CD14-positive monocyte (primary cell): ENCODE data around the gene MUC3A. TPM values are rescaled to one million over a fixed set of nuclear protein-coding genes. Genes with fewer than 3 reads are reported as not detected.
"Not testable (repeated sequence)": the region's sequence is repeated elsewhere in the genome, so short reads cannot be mapped to it uniquely, and the experiment has no call there.

ENCODE experiments used
- DNase-seq, 3 donors: peaks; one replicate each; pipeline ENCODE4 v3.0.0-alpha.2; 2011 to 2022
- H2AFZ ChIP-seq: 2 replicates; pipeline ENCODE4 v1.6.0; 2012; ENCODE audit warnings: mild to moderate bottlenecking, low read depth, low read length, inconsistent platforms; ENCODE audit not compliant: insufficient read depth, poor library complexity, severe bottlenecking
- H3K27ac ChIP-seq, 2 donors: 1 replicate in 1 of 2; 2 replicates in 1 of 2; pipeline ENCODE4 v1.5.1; 2012 to 2013; ENCODE audit warnings: low read length in 2 of 2, control low read depth in 1 of 2, inconsistent platforms in 1 of 2, low read depth in 1 of 2, mild to moderate bottlenecking in 1 of 2
- H3K27me3 ChIP-seq, 2 donors: one replicate each; pipeline versions ENCODE4 v1.6.0 to v1.6.1; 2011 to 2013; ENCODE audit warnings: low read length in 2 of 2; ENCODE audit not compliant: control insufficient read depth in 2 of 2, insufficient read depth in 2 of 2
- H3K36me3 ChIP-seq, 2 donors: replicated peaks in 1 of 2; 1 replicate in 1 of 2; 2 replicates in 1 of 2; pipeline versions ENCODE4 v1.5.1 to v1.6.1; 2012 to 2013; ENCODE audit warnings: low read length in 2 of 2, control low read depth in 1 of 2, inconsistent platforms in 1 of 2, mild to moderate bottlenecking in 1 of 2; ENCODE audit not compliant: insufficient read depth in 2 of 2, control insufficient read depth in 1 of 2
- H3K4me1 ChIP-seq, 2 donors: 1 replicate in 1 of 2; 2 replicates in 1 of 2; pipeline versions ENCODE4 v1.5.1 to v1.6.1; 2012 to 2013; ENCODE audit warnings: low read length in 2 of 2, control low read depth in 1 of 2, inconsistent platforms in 1 of 2, mild to moderate bottlenecking in 1 of 2, moderate library complexity in 1 of 2; ENCODE audit not compliant: insufficient read depth in 2 of 2, control insufficient read depth in 1 of 2
- H3K4me2 ChIP-seq: replicated peaks from 2 replicates; pipeline ENCODE3; 2012; ENCODE audit warnings: low read length, moderate library complexity, mild to moderate bottlenecking; ENCODE audit not compliant: poor library complexity, severe bottlenecking; ENCODE audit errors: extremely low read depth
- H3K4me3 ChIP-seq, 3 experiments: fragments of 200-600 bp in 1 of 3; sonication (generic) in 1 of 3; replicated peaks in 1 of 3; 1 replicate in 2 of 3; 2 replicates in 1 of 3; pipeline ENCODE4 v1.5.1; 2011 to 2013; ENCODE audit warnings: low read length in 3 of 3, mild to moderate bottlenecking in 3 of 3, control low read depth in 2 of 3, low read depth in 2 of 3, inconsistent platforms in 1 of 3, moderate library complexity in 1 of 3
- H3K79me2 ChIP-seq: 2 replicates; pipeline ENCODE4 v1.6.0; 2012; ENCODE audit warnings: mild to moderate bottlenecking, control low read depth, inconsistent platforms, low read length, moderate library complexity; ENCODE audit not compliant: insufficient read depth
- H3K9ac ChIP-seq: 2 replicates; pipeline ENCODE4 v1.6.0; 2017; ENCODE audit warnings: low read length, mild to moderate bottlenecking; ENCODE audit not compliant: insufficient read depth, poor library complexity, severe bottlenecking
- H3K9me3 ChIP-seq, 2 donors: replicated peaks in 1 of 2; 1 replicate in 1 of 2; 2 replicates in 1 of 2; pipeline versions ENCODE4 v1.5.1 to v1.6.1; 2012 to 2013; ENCODE audit warnings: low read length in 2 of 2, control low read depth in 1 of 2; ENCODE audit not compliant: control insufficient read depth in 1 of 2, insufficient read depth in 1 of 2
- H4K20me1 ChIP-seq: 2 replicates; pipeline ENCODE4 v1.6.0; 2012; ENCODE audit warnings: mild to moderate bottlenecking, low read length, control low read depth, moderate library complexity; ENCODE audit not compliant: insufficient read depth
- H3K27ac Mint-ChIP-seq, 7 donors: one replicate each; pipeline ENCODE4 v1.8.0; 2020; ENCODE audit warnings: mild to moderate bottlenecking in 7 of 7, mixed read lengths in 7 of 7, moderate library complexity in 6 of 7, inconsistent platforms in 2 of 7
- H3K27me3 Mint-ChIP-seq, 3 donors: one replicate each; pipeline ENCODE4 v1.8.0; 2021 to 2022; ENCODE audit warnings: low read depth in 3 of 3, mild to moderate bottlenecking in 3 of 3, mixed read lengths in 3 of 3, moderate library complexity in 3 of 3, inconsistent platforms in 1 of 3
- H3K36me3 Mint-ChIP-seq, 2 donors: one replicate each; pipeline ENCODE4 v1.8.0; 2020; ENCODE audit warnings: mixed read lengths in 2 of 2, inconsistent platforms in 1 of 2, mild to moderate bottlenecking in 1 of 2
- H3K4me1 Mint-ChIP-seq: one replicate; pipeline ENCODE4 v1.8.0; 2020; ENCODE audit warnings: mild to moderate bottlenecking, mixed read lengths
- H3K4me3 Mint-ChIP-seq, 2 donors: one replicate each; pipeline ENCODE4 v1.8.0; 2020; ENCODE audit warnings: mild to moderate bottlenecking in 2 of 2, mixed read lengths in 2 of 2, moderate library complexity in 1 of 2
- H3K9me3 Mint-ChIP-seq, 7 donors: one replicate each; pipeline ENCODE4 v1.8.0; 2020 to 2022; ENCODE audit warnings: mixed read lengths in 7 of 7, mild to moderate bottlenecking in 6 of 7, moderate library complexity in 6 of 7, inconsistent platforms in 2 of 7
- CTCF ChIP-seq: fragments of 200-600 bp; IDR thresholded peaks from one replicate; pipeline ENCODE4 v1.8.0; 2022; ENCODE audit warnings: antibody characterized with exemption, mild to moderate bottlenecking
- WGBS: methylation state at CpG from one replicate; pipeline ENCODE4 v1.1.5; 2013; ENCODE audit warnings: missing lambda C conversion rate; ENCODE audit not compliant: insufficient coverage; 5-methylcytosine and 5-hydroxymethylcytosine counted together
- intact Hi-C, 2 donors: fragments of 100-400 bp; cut with micrococcal nuclease; formaldehyde crosslinking; loops; one replicate each; pipeline versions ENCODE4 v1.15.0 to v1.15.1; 2023
- polyA plus RNA-seq, 3 donors: library from polyadenylated mRNA; depleted of rRNA in 1 of 3; unstranded in 2 of 3; stranded (reverse) in 1 of 3; fragments of 300-500 nt in 2 of 3; fragments of >200 nt in 1 of 3; fragmentation: Illumina TruSeq in 2 of 3; gene quantifications; 1 replicate in 2 of 3; 2 replicates in 1 of 3; pipeline ENCODE4 v1.2.3, GENCODE V29; 2012 to 2021

MUC3A gene
- polyA plus RNA-seq, 3 donors, result not detected

- no peaks in the 10 kb centered on the region for H4K20me1 ChIP-seq
- Mint-ChIP-seq H3K36me3 (no peaks in the 10 kb centered on the region), H3K4me1 (peaks cover 10% of the 10 kb centered on the region), H3K9me3 (peaks cover 0 to 2% (median 0%) of the 10 kb centered on the region in 7 donors), H3K4me3 (no peak overlapping the region), H3K27me3 (peaks cover 9 to 31% (median 30%) of the 10 kb centered on the region in 3 donors), H3K27ac (no peak overlapping the region)
- no peaks in the 10 kb centered on the region for H3K27me3 ChIP-seq
- no peak overlapping the region for H3K9ac ChIP-seq
- DNase-seq, result no peak
- H2AFZ ChIP-seq, result no peak overlapping the region
- H3K4me3 ChIP-seq, result no peak overlapping the region
- no peak overlapping the region for H3K27ac ChIP-seq
- no peaks in the 10 kb centered on the region for H3K9me3 ChIP-seq
- peaks cover 4 to 5% of the 10 kb centered on the region in 2 donors for H3K4me1 ChIP-seq
- H3K36me3 ChIP-seq, result no peaks in the 10 kb centered on the region
- no peak overlapping the region for H3K4me2 ChIP-seq
- intact Hi-C loops, result no loop called here
- H3K79me2 ChIP-seq, result no peaks in the 10 kb centered on the region
- TF ChIP-seq CTCF, result no peak
These were observed 28.3 kb upstream of the MUC3A start for GRCh38 chr7:100921039-100921438.

- H3K4me2 ChIP-seq, H3K9ac ChIP-seq, H3K27ac ChIP-seq, H3K27me3 ChIP-seq, H3K4me1 Mint-ChIP-seq, H3K4me3 Mint-ChIP-seq, H3K79me2 ChIP-seq, H3K4me3 ChIP-seq, H3K9me3 Mint-ChIP-seq, H2AFZ ChIP-seq, H3K9me3 ChIP-seq, DNase-seq, H3K36me3 Mint-ChIP-seq, H3K4me1 ChIP-seq, intact Hi-C loops, H4K20me1 ChIP-seq, H3K36me3 ChIP-seq: not testable (repeated sequence)
- H3K27me3 Mint-ChIP-seq, result peaks cover 7 to 27% (median 21%) of the 10 kb centered on the region in 3 donors
- H3K27ac Mint-ChIP-seq, result peak overlapping the region in 1 of 7 donors; percentile 42
- WGBS, result 56% methylated on average over 3 of the region's 4 CpGs
These were observed 25.7 kb upstream of the MUC3A start for GRCh38 chr7:100923616-100924015.
